K562 (cell line): ENCODE data around the gene RCL1. TPM values are rescaled to one million over a fixed set of nuclear protein-coding genes. Genes with fewer than 3 reads are reported as not detected.

Experiments
- CREM ChIP-seq: IDR thresholded peaks from 2 replicates; pipeline ENCODE4 v1.6.1; 2014; ENCODE audit warnings: antibody characterized with exemption, low read depth
- CTCF ChIP-seq, 3 experiments: IDR thresholded peaks in 2 of 3; conservative IDR thresholded peaks in 1 of 3; 2 replicates each; pipeline ENCODE4 v1.5.1; 2011 to 2012; ENCODE audit warnings: low read length in 3 of 3, mild to moderate bottlenecking in 3 of 3, control low read depth in 2 of 3, improper control_type of control experiment in 1 of 3, inconsistent platforms in 1 of 3, low read depth in 1 of 3, mixed read lengths in 1 of 3, moderate library complexity in 1 of 3; ENCODE audit not compliant: insufficient read depth in 2 of 3
- ETV6 ChIP-seq, 3 experiments: fragments of 150-350 bp in 1 of 3; sonication (generic) in 1 of 3; formaldehyde crosslinking in 1 of 3; IDR thresholded peaks; 2 replicates each; pipeline versions ENCODE4 v1.6.1 to v1.8.0; 2014 to 2022; ENCODE audit warnings: borderline replicate concordance in 2 of 3, low read depth in 2 of 3, antibody characterized with exemption in 1 of 3, low read length in 1 of 3, mild to moderate bottlenecking in 1 of 3, missing genetic modification reagents in 1 of 3
- ILK ChIP-seq: fragments of 450-650 bp; IDR thresholded peaks from 2 replicates; pipeline ENCODE4 v1.6.1; 2016; ENCODE audit warnings: missing genetic modification characterization, low read depth, mild to moderate bottlenecking, missing compliant biosample characterization, moderate library complexity, borderline replicate concordance
- POLR3G ChIP-seq: IDR thresholded peaks from 2 replicates; pipeline ENCODE4 v1.6.1; 2011; ENCODE audit not compliant: insufficient read length, insufficient replicate concordance; ENCODE audit errors: extremely low read depth
- SMAD3 ChIP-seq: fragments of 450-650 bp; formaldehyde crosslinking; conservative IDR thresholded peaks from 2 replicates; pipeline ENCODE4 v1.4.0; 2020; ENCODE audit warnings: mild to moderate bottlenecking
- SRF ChIP-seq, 2 experiments: fragments of 250-450, 450-650 bp in 1 of 2; sonication (Bioruptor Pico) in 1 of 2; sonication (generic) in 1 of 2; formaldehyde crosslinking; IDR thresholded peaks; 2 replicates each; pipeline versions ENCODE4 v1.5.0 to v1.5.1; 2020 to 2022; ENCODE audit warnings: mild to moderate bottlenecking in 1 of 2, missing genetic modification reagents in 1 of 2
- TAF9B ChIP-seq: fragments of 450-650 bp; IDR thresholded peaks from 2 replicates; pipeline ENCODE4 v1.6.1; 2018; ENCODE audit warnings: mild to moderate bottlenecking; ENCODE audit not compliant: partially characterized antibody
- TARDBP ChIP-seq: fragments of 450-650 bp; IDR thresholded peaks from 2 replicates; pipeline ENCODE4 v1.6.1; 2016
- TBP ChIP-seq: optimal IDR thresholded peaks from 2 replicates; pipeline ENCODE3; 2011; ENCODE audit warnings: low read depth, low read length, improper control_type of control experiment
- TEAD2 ChIP-seq: fragments of 450-650 bp; IDR thresholded peaks from 2 replicates; pipeline ENCODE4 v1.6.1; 2016; ENCODE audit warnings: missing genetic modification characterization, control low read depth, missing compliant biosample characterization
- UBTF ChIP-seq, 2 experiments: IDR thresholded peaks; 2 replicates each; pipeline ENCODE4 v1.6.1; 2012; ENCODE audit warnings: improper control_type of control experiment in 2 of 2, low read depth in 2 of 2, low read length in 2 of 2, borderline replicate concordance in 1 of 2
- ZNF12 ChIP-seq: sonication (generic); formaldehyde crosslinking; IDR thresholded peaks from 2 replicates; pipeline ENCODE4 v1.4.0; 2020; ENCODE audit warnings: mild to moderate bottlenecking, missing genetic modification reagents
- ZNF140 ChIP-seq: fragments of 250-450 bp; sonication (Bioruptor Pico); IDR thresholded peaks from 2 replicates; pipeline ENCODE4 v1.8.0; 2021; ENCODE audit warnings: moderate library complexity, mild to moderate bottlenecking, inconsistent platforms
- ZNF639 ChIP-seq, 2 experiments: fragments of 200-800 bp in 1 of 2; sonication (Bioruptor generic) in 1 of 2; sonication (generic) in 1 of 2; formaldehyde crosslinking in 1 of 2; IDR thresholded peaks in 1 of 2; conservative IDR thresholded peaks in 1 of 2; 2 replicates each; pipeline versions ENCODE4 v1.5.0 to v1.6.1; 2016 to 2020; ENCODE audit warnings: missing compliant biosample characterization in 1 of 2, missing genetic modification characterization in 1 of 2, missing genetic modification reagents in 1 of 2
- polyA plus RNA-seq, 8 experiments: library from polyadenylated mRNA; depleted of rRNA in 4 of 8; stranded (reverse) in 5 of 8; unstranded in 3 of 8; fragments of >200 nt; fragmentation: Nextera tagmentation in 2 of 8; fragmentation: Illumina TruSeq in 1 of 8; extraction: Ambion mirVana in 2 of 8; extraction: Trizol in 1 of 8; gene quantifications; 2 replicates each; pipeline versions ENCODE4 v1.2.1 to v1.2.3, GENCODE V29; 2011 to 2014; ENCODE audit warnings: inconsistent platforms in 1 of 8, missing spikeins in 1 of 8
- total RNA-seq, 7 experiments: library from RNA; depleted of rRNA in 6 of 7; stranded (reverse); fragments of >200 nt in 6 of 7; fragmentation: Illumina TruSeq in 2 of 7; extraction: Trizol in 2 of 7; gene quantifications; 2 replicates each; pipeline versions ENCODE4 v1.2.1 to v1.2.3, GENCODE V29; 2011 to 2021; ENCODE audit warnings: low replicate concordance in 1 of 7
- TF ChIP-seq, protein P1 (sequence below): fragments of 450-650 bp; IDR thresholded peaks from 2 replicates; pipeline ENCODE4 v1.6.1; 2016
- TF ChIP-seq, protein P2 (sequence below): sonication (generic); formaldehyde crosslinking; IDR thresholded peaks from 2 replicates; pipeline ENCODE4 v1.4.0; 2020; ENCODE audit warnings: mild to moderate bottlenecking, missing genetic modification reagents

Gene RCL1
- total and polyA plus RNA-seq, 9 of the 15 experiments (the other 6 are each of a cell fraction or from before 2014, with no cell fraction given), result 24.0 to 67.7 (median 38.6) TPM

DNA sequence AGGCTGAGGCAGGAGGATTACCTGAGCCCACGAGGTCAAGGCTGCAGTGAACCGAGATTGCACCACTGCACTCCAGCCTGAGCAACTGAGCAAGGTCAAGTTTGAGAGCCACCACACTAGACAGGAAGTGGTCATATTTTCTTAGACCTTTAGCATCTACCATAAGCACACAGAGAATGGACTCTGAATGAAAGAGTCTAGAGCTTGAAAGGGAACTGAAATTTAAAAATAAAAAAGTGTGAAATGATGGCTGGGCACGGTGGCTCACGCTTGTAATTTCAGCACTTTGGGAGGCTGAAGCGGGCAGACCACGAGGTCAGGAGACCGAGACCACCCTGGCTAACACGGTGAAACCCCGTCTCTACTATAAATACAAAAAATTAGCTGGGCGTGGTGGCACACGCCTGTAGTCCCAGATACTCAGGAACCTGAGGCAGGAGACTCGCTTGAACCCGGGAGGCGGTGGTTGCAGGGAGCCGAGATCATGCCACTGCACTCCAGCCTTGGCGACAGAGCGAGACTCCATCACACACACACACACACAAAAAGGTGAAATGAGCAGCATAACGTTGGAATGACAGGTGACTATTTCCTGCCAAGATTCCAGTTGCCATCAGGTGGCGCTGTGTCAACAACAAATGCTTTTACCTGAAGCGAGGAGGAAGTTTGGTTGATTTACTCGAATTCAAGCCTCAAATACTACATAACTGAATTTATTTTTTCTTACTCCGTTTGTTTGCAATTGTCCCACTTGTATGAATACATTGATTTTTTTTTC is 30.4 kb upstream of the RCL1 start (continued):
- TF ChIP-seq ILK (no peak), ZNF140 (CRISPR knock-in tag) (no peak), ZNF639 (CRISPR knock-in tag; conservative IDR thresholded peaks at IDR 0.05 in 1 of 2, IDR thresholded peaks at IDR 0.05 in 1 of 2) (no peak), ZNF12 (no peak), SRF (CRISPR knock-in tag; IDR thresholded peaks at IDR 0.05) (no peak), ETV6 (IDR thresholded peaks at IDR 0.05; ENCODE audit: borderline replicate concordance in 1 of 2, low read depth in 2 of 2, low read length in 1 of 2) (no peak), ETV6 (CRISPR knock-in tag; IDR thresholded peaks at IDR 0.05; ENCODE audit: borderline replicate concordance) (no peak), UBTF (IDR thresholded peaks at IDR 0.05; ENCODE audit: borderline replicate concordance in 1 of 2, low read depth in 2 of 2, low read length in 2 of 2) (no peak), SMAD3 (CRISPR knock-in tag) (no peak), CTCF (IDR thresholded peaks at IDR 0.05 in 2 of 3, conservative IDR thresholded peaks at IDR 0.05 in 1 of 3; ENCODE audit: insufficient read depth in 2 of 3, low read depth in 1 of 3, low read length in 3 of 3) (peak; percentile 71 to 83 (median 76)), TEAD2 (no peak), CREM (no peak), TAF9B (no peak), TARDBP (no peak), TBP (no peak), POLR3G (no peak)
- TF ChIP-seq, protein P1, sequence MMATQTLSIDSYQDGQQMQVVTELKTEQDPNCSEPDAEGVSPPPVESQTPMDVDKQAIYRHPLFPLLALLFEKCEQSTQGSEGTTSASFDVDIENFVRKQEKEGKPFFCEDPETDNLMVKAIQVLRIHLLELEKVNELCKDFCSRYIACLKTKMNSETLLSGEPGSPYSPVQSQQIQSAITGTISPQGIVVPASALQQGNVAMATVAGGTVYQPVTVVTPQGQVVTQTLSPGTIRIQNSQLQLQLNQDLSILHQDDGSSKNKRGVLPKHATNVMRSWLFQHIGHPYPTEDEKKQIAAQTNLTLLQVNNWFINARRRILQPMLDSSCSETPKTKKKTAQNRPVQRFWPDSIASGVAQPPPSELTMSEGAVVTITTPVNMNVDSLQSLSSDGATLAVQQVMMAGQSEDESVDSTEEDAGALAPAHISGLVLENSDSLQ, result peak; percentile 76
- TF ChIP-seq, protein P2, sequence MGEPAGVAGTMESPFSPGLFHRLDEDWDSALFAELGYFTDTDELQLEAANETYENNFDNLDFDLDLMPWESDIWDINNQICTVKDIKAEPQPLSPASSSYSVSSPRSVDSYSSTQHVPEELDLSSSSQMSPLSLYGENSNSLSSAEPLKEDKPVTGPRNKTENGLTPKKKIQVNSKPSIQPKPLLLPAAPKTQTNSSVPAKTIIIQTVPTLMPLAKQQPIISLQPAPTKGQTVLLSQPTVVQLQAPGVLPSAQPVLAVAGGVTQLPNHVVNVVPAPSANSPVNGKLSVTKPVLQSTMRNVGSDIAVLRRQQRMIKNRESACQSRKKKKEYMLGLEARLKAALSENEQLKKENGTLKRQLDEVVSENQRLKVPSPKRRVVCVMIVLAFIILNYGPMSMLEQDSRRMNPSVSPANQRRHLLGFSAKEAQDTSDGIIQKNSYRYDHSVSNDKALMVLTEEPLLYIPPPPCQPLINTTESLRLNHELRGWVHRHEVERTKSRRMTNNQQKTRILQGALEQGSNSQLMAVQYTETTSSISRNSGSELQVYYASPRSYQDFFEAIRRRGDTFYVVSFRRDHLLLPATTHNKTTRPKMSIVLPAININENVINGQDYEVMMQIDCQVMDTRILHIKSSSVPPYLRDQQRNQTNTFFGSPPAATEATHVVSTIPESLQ (CRISPR knock-in tag), result no peak
